Right cardiac atrium (tissue), 5 donors: ENCODE measurements around the gene BICC1. TPM values are rescaled to one million over a fixed set of nuclear protein-coding genes. Genes with fewer than 3 reads are reported as not detected.

ENCODE experiments used
- ATAC-seq, 2 donors: fragments of 200-7000 bp; cut with Tn5 transposase; one replicate each; pipeline versions ENCODE4 v1.8.0 to v1.9.1; 2020; ENCODE audit warnings: moderate library complexity in 2 of 2, mild to moderate bottlenecking in 1 of 2
- DNase-seq, 3 donors: peaks; one replicate each; pipeline ENCODE4 v3.0.0-alpha.2; 2020
- H3K27ac ChIP-seq: one replicate; pipeline ENCODE4 v1.5.1; 2013; ENCODE audit warnings: mild to moderate bottlenecking, low read length, control low read depth, moderate library complexity
- H3K27me3 ChIP-seq: one replicate; pipeline ENCODE4 v1.6.1; 2013; ENCODE audit not compliant: control insufficient read depth, insufficient read depth
- H3K4me1 ChIP-seq: one replicate; pipeline ENCODE4 v1.6.1; 2013; ENCODE audit warnings: low read length; ENCODE audit not compliant: control insufficient read depth, insufficient read depth
- H3K4me3 ChIP-seq: one replicate; pipeline ENCODE4 v1.5.1; 2013; ENCODE audit warnings: low read length, control low read depth
- H3K9me3 ChIP-seq: one replicate; pipeline ENCODE4 v1.6.1; 2013; ENCODE audit warnings: low read length; ENCODE audit not compliant: control insufficient read depth
- WGBS: extraction: QIAGEN DNeasy Blood & Tissue Kit; methylation state at CpG from one replicate; pipeline ENCODE4 v1.1.7; 2013; 5-methylcytosine and 5-hydroxymethylcytosine counted together
- intact Hi-C, 4 donors: fragments of 100-400 bp; cut with DNase I; formaldehyde crosslinking; loops; one replicate each; pipeline versions ENCODE4 v1.11.0 to v1.14.0; 2022 to 2023
- polyA plus RNA-seq: library from polyadenylated mRNA; stranded (reverse); fragments of 200-250 nt; gene quantifications from one replicate; pipeline ENCODE4 v1.2.3, GENCODE V29; 2013
- total RNA-seq, 4 donors: library from RNA; stranded (reverse); fragmentation: NEBNext Ultra II Directional; extraction: Animal tissue kit (Norgen Biotek cat#: 25700); gene quantifications; one replicate each; pipeline ENCODE4 v1.2.1, GENCODE V29; 2021
- donor health status: healthy with polysubstance abuse.
- donor health status: DM: no; HTN: yes; CAD: no.
- donor health status: DM: no; HTN: no; CAD: no.
- donor health status: DM: no; HTN: yes; CAD: no; lungs with severe emphysema.
- donor health status: DM: yes; HTN: yes; CAD: no.

BICC1 gene
- total and polyA plus RNA-seq, 5 donors, result 5.2 to 15.9 (median 13.5) TPM

DNA sequence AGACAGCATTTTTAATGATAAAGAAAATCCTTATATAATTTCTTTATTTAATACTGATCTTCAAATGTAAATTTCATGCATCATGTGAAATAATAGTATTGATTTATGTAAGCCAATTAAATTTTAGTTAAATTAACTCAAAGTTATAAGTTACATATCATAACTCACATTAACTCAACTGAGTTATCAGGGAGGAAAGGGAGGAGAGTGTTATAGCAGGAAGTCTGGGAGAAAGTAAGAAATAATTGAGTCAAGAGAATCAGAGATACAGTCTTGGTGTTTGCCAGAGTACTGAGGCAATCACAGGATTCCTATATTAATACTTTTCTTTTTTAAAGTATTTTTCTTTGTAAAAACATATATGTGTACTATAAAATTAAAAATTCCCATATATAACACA lies 4.0 kb downstream of the BICC1 start:
- intact Hi-C loops, result no loop called here
- DNase-seq (no peak), ATAC-seq (no peak)
- H3K9me3 ChIP-seq, result no peaks in the 10 kb centered on the region
- H3K4me1 ChIP-seq, result no peaks in the 10 kb centered on the region
- no peak overlapping the region for H3K4me3 ChIP-seq
- H3K27ac ChIP-seq, result no peak overlapping the region
- no peaks in the 10 kb centered on the region for H3K27me3 ChIP-seq

DNA sequence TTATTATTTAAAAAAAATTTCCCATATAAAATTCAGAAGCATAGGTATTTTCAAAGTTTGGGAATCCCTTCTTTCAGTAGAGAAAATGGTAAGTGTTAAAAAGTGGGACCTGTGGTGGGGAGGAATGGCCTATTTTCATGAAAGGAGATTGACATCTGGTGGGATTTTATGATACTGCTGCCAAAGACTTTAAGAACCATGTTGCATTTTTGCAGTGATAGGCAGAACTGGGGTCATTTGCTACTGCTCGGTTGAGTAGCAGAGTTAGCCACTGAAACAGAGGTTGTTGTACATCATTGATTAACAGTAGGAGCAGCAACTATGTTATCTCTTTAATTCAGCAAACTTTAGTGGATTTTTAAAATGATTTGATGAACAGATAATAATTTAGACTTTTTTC lies 4.4 kb downstream of the BICC1 start:
- DNase-seq, result no peak
- Histone ChIP-seq H3K9me3 (no peaks in the 10 kb centered on the region), H3K4me3 (no peak overlapping the region), H3K4me1 (no peaks in the 10 kb centered on the region), H3K27me3 (no peaks in the 10 kb centered on the region), H3K27ac (no peak overlapping the region)
- WGBS, result 68% methylated on average over 1 of the region's 1 CpG
- ATAC-seq, result no peak
- intact Hi-C loops, result no loop called here

DNA sequence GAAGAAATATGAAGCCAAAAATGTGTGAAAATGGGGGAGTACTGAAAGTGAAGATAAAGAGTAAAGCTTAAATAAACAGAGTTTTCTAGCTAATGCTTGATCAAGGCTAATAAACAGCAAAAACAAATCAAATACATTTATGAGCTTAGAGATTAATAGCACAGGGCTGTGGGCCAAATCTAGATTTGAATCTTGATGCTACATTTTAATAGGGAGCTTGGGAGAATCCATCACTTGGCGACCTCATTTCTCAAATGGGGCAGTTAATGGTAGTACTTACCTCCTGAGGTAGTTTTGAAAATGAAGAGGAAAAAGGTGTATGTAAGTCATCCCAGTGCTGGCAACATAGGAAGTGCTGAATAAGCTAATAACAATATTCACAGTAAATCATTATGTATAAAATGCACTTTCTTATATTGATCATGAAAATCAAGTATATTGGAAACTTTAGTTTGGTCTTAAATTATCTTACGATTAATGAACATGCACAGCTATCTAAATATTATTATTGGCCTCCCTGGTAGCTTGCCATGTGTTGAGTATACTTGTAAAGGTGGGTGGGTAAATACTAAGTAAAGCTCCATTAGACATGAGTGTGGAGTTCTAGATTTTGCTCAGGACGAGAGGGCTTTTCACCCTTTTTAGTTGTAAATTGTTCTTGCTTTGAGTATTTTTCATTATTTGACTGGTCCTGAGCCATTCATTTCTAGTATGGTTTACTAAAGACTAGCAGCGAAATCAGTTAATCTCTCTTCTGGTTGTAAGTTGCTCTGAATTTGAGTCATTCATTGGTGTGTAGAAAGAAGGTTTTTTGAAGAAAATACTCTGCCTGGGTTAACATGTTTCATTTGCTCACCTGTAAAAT lies 5.1 kb downstream of the BICC1 start:
- no peaks in the 10 kb centered on the region for H3K9me3 ChIP-seq
- H3K27ac ChIP-seq, result no peak overlapping the region
- DNase-seq (no peak), ATAC-seq (no peak)
- H3K4me3 ChIP-seq, result no peak overlapping the region
- H3K4me1 ChIP-seq, result no peaks in the 10 kb centered on the region
- WGBS, result 81% methylated on average over 4 of the region's 4 CpGs
- no peaks in the 10 kb centered on the region for H3K27me3 ChIP-seq
- intact Hi-C loops, result no loop called here

DNA sequence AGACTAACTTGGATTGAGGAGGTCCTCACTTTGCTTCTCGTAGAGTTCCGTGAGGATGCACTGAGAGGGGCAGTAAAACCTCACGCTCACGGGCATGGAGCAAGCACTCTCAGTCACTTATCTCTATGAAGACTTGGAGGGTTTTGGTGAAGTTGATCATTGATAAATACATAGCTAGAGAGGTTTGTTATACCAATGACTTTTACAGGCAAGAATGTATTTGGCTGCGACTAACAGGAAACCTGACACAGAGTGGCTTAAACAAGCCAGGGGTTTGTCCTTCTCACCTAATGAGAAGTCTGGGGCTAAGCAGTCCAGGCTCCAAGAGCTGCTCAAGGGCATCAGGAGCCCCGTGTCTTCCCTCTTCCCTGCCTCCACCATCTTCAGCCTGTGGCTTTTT lies 6.1 kb downstream of the BICC1 start:
- Histone ChIP-seq H3K27ac (no peak overlapping the region), H3K27me3 (no peaks in the 10 kb centered on the region), H3K4me3 (no peak overlapping the region), H3K9me3 (no peaks in the 10 kb centered on the region), H3K4me1 (no peaks in the 10 kb centered on the region)
- DNase-seq, result no peak
- no peak for ATAC-seq
- intact Hi-C loops, result no loop called here
- WGBS, result 72% methylated on average over 6 of the region's 6 CpGs

GRCh38 chr10:58529077-58529728 lies 16.5 kb downstream of the BICC1 start:
- no peaks in the 10 kb centered on the region for H3K9me3 ChIP-seq
- intact Hi-C loops, result no loop called here
- DNase-seq (no peak), ATAC-seq (no peak)
- H3K4me3 ChIP-seq, result no peak overlapping the region
- H3K27ac ChIP-seq, result no peak overlapping the region
- WGBS, result 56% methylated on average over 3 of the region's 3 CpGs
- no peaks in the 10 kb centered on the region for H3K27me3 ChIP-seq
- H3K4me1 ChIP-seq, result no peaks in the 10 kb centered on the region

GRCh38 chr10:58531084-58531695 lies 18.5 kb downstream of the BICC1 start:
- no peaks in the 10 kb centered on the region for H3K27me3 ChIP-seq
- peak in 2 of 3 donors; percentile 10 to 29 for DNase-seq
- H3K9me3 ChIP-seq, result no peaks in the 10 kb centered on the region
- ATAC-seq, result peak in 1 of 2 donors; percentile 40
- no peaks in the 10 kb centered on the region for H3K4me1 ChIP-seq
- H3K4me3 ChIP-seq, result no peak overlapping the region
- intact Hi-C loops, result no loop called here
- no peak overlapping the region for H3K27ac ChIP-seq
- whole genome bisulfite sequencing, result 54% methylated on average over 5 of the region's 5 CpGs

DNA sequence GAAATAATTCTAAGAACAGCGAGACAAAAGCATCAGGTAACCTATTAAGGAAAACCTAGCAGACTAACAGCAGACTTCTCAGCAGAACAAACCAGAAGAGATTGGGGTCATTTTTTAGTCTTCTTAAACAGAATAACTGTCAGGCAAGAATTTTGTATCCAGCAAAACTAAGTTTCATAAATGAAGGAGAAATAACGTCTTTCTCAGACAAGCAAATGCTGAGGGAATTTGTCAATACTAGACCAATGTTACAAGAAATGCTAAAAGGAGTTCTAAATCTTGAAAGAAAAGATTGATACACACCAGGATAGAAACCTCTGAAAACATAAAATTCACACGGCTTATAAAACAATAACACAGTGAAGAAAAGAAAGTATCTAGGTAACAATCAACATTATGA lies 22.6 kb downstream of the BICC1 start:
- H3K4me1 ChIP-seq, result no peaks in the 10 kb centered on the region
- no peaks in the 10 kb centered on the region for H3K27me3 ChIP-seq
- H3K27ac ChIP-seq, result no peak overlapping the region
- DNase-seq, result no peak
- ATAC-seq, result no peak
- intact Hi-C loops, result no loop called here
- no peak overlapping the region for H3K4me3 ChIP-seq
- no peaks in the 10 kb centered on the region for H3K9me3 ChIP-seq
- 94% methylated on average over 3 of the region's 3 CpGs for WGBS

- intact Hi-C loops, result no loop called here
- Histone ChIP-seq H3K9me3 (no peaks in the 10 kb centered on the region), H3K4me3 (no peak overlapping the region), H3K27ac (no peak overlapping the region), H3K27me3 (no peaks in the 10 kb centered on the region), H3K4me1 (no peaks in the 10 kb centered on the region)
- ATAC-seq (no peak), DNase-seq (no peak)
These were observed 30.5 kb downstream of the BICC1 start for GRCh38 chr10:58543141-58543540.

GRCh38 chr10:58544135-58544534 lies 31.5 kb downstream of the BICC1 start:
- no peaks in the 10 kb centered on the region for H3K27me3 ChIP-seq
- no peaks in the 10 kb centered on the region for H3K9me3 ChIP-seq
- ATAC-seq, result no peak
- no peak overlapping the region for H3K4me3 ChIP-seq
- no peak for DNase-seq
- 61% methylated on average over 1 of the region's 1 CpG for WGBS
- intact Hi-C loops, result no loop called here
- no peaks in the 10 kb centered on the region for H3K4me1 ChIP-seq
- H3K27ac ChIP-seq, result no peak overlapping the region

DNA sequence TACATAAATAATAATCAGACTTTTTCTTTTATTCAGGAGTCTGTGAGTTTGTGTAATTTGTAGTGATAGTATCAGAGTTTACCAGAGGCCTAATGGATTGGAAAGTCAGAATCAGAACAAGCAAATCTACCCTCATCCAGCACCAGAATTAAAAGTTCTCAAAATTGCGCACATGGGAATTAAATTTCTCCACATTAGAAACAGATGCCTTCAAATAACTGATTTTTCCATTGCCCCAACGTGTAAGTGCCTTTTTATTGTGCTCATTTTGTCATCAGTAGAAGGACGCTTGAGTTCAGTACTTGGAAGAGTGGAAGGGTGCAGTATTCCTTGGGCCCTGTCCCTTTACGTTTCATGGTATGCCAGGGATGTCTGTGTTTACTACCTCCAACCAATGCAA lies 32.8 kb downstream of the BICC1 start:
- intact Hi-C loops, result no loop called here
- no peak for DNase-seq
- ATAC-seq, result no peak
- Histone ChIP-seq H3K9me3 (no peaks in the 10 kb centered on the region), H3K27ac (no peak overlapping the region), H3K27me3 (no peaks in the 10 kb centered on the region), H3K4me1 (no peaks in the 10 kb centered on the region), H3K4me3 (no peak overlapping the region)
- WGBS, result 73% methylated on average over 4 of the region's 4 CpGs

DNA sequence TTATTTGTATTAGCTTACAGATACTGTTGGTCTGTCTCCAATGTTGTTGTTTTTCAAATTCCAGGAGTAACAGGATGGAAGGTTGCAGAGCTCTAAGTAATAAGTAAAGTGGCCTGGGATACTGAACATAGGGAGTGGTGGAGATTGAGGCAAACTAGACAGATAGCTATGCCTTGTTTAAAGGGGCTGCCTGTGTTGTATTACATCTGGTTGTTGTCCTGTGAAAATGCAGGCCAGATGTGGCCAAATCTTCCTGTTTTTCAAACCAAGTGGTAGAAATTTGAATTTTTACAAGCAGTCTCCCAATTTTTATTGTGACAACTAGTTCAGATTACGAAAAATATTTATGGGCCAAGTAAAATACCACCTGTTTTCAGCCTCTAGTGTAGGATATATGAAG lies 33.5 kb downstream of the BICC1 start:
- ATAC-seq, result no peak

More for the DNA sequence above, 33.5 kb downstream of the BICC1 start:
- WGBS, result 77% methylated on average over 1 of the region's 1 CpG
- Histone ChIP-seq H3K27ac (no peak overlapping the region), H3K4me1 (no peaks in the 10 kb centered on the region), H3K9me3 (no peaks in the 10 kb centered on the region), H3K27me3 (no peaks in the 10 kb centered on the region), H3K4me3 (no peak overlapping the region)
- DNase-seq, result no peak
- intact Hi-C loops, result no loop called here
